ENCODE data around the gene ZNF436. TPM values are rescaled to one million over a fixed set of nuclear protein-coding genes. Genes with fewer than 3 reads are reported as not detected.
"Not testable (repeated sequence)": the region's sequence is repeated elsewhere in the genome, so short reads cannot be mapped to it uniquely, and the experiment has no call there.

The ZNF436 gene
- polyA plus RNA-seq, 3 donors: 33.2 to 41.3 (median 35.8) TPM

- DNase-seq (ENCODE audit: extremely low read depth in 1 of 11, low read depth in 9 of 11, low spot score in 4 of 11): peak; percentile 97 to 100 (median 100)
Measured at GRCh38 chr1:23344111-23344986, 25.3 kb downstream of the ZNF436 start, which contains the start of gene HNRNPR. HNRNPR (minus strand) TSS chr1:23344284; CDS start chr1:23341008, 3,276 bp downstream.

DNA sequence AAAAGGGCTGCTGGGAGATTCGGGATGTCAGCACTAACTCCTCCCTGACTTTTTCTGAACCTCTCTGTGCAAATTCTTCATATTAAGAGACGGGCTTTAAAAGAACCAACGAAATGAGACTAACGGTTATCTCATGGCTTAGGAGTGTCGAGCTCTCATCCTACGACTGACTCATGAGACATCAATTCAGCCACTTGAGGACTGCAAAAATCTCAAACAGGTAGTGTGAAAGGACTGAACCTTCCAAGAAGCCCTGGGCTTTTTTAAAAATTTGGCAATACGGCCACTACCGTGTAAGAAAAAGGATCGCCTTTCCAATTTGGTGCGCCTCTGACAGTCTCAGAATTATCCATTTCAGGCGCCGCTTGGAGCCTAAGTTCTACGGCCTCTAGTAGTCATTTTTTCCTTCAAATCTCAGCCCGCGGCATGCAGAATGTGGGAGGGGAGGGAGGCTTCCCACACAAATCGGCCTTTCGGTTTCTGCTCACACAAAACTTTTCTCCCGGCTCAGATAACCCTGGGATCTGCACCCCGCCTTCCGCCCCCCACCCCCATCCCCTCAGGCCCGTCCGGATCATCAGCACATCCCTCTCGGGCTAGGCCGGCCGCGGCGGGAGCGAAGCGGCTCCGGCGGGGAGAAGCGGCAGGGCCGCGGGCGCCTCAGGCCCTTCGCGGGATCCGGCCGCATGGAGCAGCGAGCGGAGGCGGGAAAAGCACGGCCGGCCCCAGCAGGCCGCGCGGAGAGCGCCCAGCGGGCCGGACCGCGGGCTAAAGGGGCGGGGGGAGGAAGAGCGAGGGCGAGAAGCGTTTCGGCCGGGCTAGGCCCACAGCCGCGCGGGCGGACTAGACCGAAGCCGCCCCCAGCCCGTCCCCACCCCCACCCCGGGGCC lies 26.2 kb downstream of the ZNF436 start:
- peak in 6 of 11 donors; percentile 7 to 25 (median 24) for DNase-seq (ENCODE audit: extremely low read depth in 1 of 11, low read depth in 9 of 11, low spot score in 4 of 11)

GRCh38 chr1:23341931-23342692 lies 27.5 kb downstream of the ZNF436 start:
- DNase-seq (ENCODE audit: extremely low read depth in 1 of 11, low read depth in 9 of 11, low spot score in 4 of 11): no peak

DNA sequence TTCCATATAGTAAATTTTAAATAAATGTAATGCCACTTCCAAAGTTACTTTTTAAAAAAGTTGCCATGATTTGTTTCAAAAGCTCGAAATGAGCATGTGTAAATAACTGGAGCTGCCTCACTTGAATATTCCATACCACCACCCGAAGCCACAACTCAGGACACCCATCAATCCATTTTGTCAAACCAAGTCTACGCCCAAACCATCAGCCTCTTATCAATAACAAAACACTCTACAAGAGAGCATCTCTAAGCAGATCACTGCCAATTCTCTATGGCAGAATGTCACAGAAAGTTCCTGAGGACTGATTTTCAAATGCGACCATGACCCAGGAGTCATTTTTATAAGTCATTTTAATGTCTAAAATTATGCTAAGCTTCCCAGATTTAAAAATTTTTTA lies 30.0 kb downstream of the ZNF436 start:
- no peak for DNase-seq (ENCODE audit: extremely low read depth in 1 of 11, low read depth in 9 of 11, low spot score in 4 of 11)

DNA sequence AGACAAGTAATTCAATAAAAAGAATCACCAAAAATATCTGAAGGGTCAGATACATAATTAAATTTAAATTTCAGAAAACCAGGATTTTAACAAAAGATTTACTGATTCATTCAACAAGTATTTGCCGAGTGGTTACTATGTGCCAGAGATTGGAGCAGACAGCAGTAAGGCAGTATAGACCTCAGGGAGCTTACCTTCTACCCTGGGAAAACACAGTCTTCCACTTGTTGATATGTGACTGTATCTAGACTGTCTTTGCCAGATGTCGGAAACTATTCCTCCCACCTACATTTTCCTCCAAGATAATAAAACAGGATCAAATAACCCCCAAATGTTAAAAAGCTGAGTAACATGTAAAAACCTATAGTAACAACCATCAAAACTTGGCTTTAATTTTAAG lies 31.8 kb downstream of the ZNF436 start:
- no peak for DNase-seq (ENCODE audit: extremely low read depth in 1 of 11, low read depth in 9 of 11, low spot score in 4 of 11)

DNA sequence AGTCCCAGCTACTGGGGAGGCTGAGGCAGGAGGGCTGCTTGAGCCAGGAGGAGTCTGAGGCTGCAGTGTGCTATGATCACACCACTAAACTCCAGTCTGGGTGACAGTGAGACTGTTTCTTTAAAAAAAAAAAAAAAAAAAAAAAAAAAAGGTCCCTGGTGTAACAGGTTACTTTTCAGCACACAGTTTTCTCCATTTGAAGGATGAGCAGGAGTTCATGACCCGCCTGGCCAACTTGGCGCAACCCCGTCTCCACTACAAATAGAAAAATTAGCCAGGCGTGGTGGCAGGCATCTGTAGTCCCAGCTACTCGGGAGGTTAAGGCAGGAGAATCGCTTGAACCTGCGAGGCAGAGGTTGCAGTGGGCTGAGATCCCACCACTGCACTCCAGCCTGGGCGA lies 37.9 kb downstream of the ZNF436 start:
- DNase-seq (ENCODE audit: extremely low read depth in 1 of 11, low read depth in 9 of 11, low spot score in 4 of 11): no peak

DNA sequence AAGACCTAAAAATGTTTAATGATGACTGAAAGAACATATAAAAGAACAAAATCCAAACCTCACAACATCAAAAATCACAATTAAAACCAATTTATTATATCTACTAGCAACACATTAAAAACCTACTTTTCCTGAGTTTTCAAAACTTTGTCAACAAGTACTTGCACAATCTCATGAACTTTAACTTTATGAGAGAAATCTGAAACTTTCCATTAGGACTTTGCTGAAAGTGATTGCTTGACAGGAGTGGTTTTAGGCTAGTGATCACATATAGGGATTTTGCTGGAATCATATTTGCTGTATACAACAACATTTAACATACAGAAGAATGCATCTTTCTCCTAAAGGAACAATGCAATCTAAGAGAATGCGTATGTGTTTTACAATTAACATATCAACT lies 38.8 kb downstream of the ZNF436 start:
- no peak for DNase-seq (ENCODE audit: extremely low read depth in 1 of 11, low read depth in 9 of 11, low spot score in 4 of 11)

GRCh38 chr1:23325393-23325792 lies 44.2 kb downstream of the ZNF436 start:
- no peak for DNase-seq (ENCODE audit: extremely low read depth in 1 of 11, low read depth in 9 of 11, low spot score in 4 of 11)

DNA sequence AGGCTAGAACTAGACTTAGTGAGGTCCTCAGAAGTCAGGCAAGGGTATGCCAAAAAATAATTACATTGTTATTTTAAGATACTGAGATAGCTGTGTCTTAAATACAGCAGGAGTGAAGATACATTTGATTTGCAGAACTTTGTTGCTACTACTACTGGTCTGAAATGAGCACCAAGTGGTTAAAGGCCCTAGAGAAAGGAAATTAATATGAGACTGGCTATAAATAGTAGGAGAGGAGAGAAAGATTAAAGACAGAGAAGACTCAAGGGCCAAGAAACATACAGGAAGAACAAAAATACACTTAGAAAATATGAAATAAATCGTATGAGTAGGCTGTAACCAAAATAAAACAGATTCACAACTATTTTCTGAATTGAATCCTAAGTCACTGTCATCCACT lies 46.9 kb downstream of the ZNF436 start:
- no peak for DNase-seq (ENCODE audit: extremely low read depth in 1 of 11, low read depth in 9 of 11, low spot score in 4 of 11)

- DNase-seq (ENCODE audit: extremely low read depth in 1 of 11, low read depth in 9 of 11, low spot score in 4 of 11): not testable (repeated sequence)
Measured at GRCh38 chr1:23310280-23310679, 59.4 kb downstream of the ZNF436 start.

Other genes starting within 250 kb of the ZNF436 start
- 10 to 100 TPM; 30.7 to 34.8 (median 33.5) TPM for gene LUZP1, start 201.0 kb downstream of the ZNF436 start, polyA plus RNA-seq (ENCODE audit: insufficient read length in 3 of 3)
- under 1 TPM; 0.27 to 0.33 (median 0.29) TPM for gene HTR1D, start 152.3 kb downstream of the ZNF436 start, polyA plus RNA-seq (ENCODE audit: insufficient read length in 3 of 3)
- gene HNRNPR, start 25.6 kb downstream of the ZNF436 start, polyA plus RNA-seq (ENCODE audit: insufficient read length in 3 of 3): 100 to 1,000 TPM; 232 to 297 (median 260) TPM
- 10 to 100 TPM; 45.8 to 62.9 (median 49.2) TPM for gene TCEA3, start 54.9 kb upstream of the ZNF436 start, polyA plus RNA-seq (ENCODE audit: insufficient read length in 3 of 3)
- 10 to 100 TPM; 33.8 to 36.1 (median 34.8) TPM for gene ASAP3, start 114.3 kb upstream of the ZNF436 start, polyA plus RNA-seq (ENCODE audit: insufficient read length in 3 of 3)
- gene E2F2, start 161.4 kb upstream of the ZNF436 start, polyA plus RNA-seq (ENCODE audit: insufficient read length in 3 of 3): 1 to 10 TPM; 4.6 to 5.4 (median 5.2) TPM
- gene ID3, start 189.7 kb upstream of the ZNF436 start, polyA plus RNA-seq (ENCODE audit: insufficient read length in 3 of 3): 100 to 1,000 TPM; 277 to 365 (median 359) TPM